ENCODE measurements around the gene MCUR1. TPM values are rescaled to one million over a fixed set of nuclear protein-coding genes. Genes with fewer than 3 reads are reported as not detected.

Gene MCUR1
- total and polyA plus RNA-seq, 9 of the 15 experiments (the other 6 are each of a cell fraction or from before 2014, with no cell fraction given) = 5.1 to 60.2 (median 41.4) TPM

- TF ChIP-seq SNRNP70 (optimal IDR thresholded peaks at IDR 0.05; ENCODE audit: low read depth, low read length) = no peak
- no peak for TF ChIP-seq ZNF444 (CRISPR knock-in tag; IDR thresholded peaks at IDR 0.05)
- peak; percentile 98 for TF ChIP-seq SMARCA5 (IDR thresholded peaks at IDR 0.05)
- no peak for TF ChIP-seq HNRNPK (IDR thresholded peaks at IDR 0.05; ENCODE audit: low read depth, low read length, poor library complexity, severe bottlenecking)
- TF ChIP-seq ETV5 (CRISPR knock-in tag; IDR thresholded peaks at IDR 0.05; ENCODE audit: low read depth) = no peak
- peak; percentile 36; the same call in 1 of the 2 replicates for TF ChIP-seq EP400 (IDR thresholded peaks at IDR 0.05)
These were observed 19.2 kb downstream of the MCUR1 start (continued) for GRCh38 chr6:13795041-13795750.

- FAIRE-seq (no peak), ATAC-seq (no peak), DNase-seq (ENCODE audit: extremely low read depth in 1 of 4, low spot score in 3 of 4) (peak in 2 of 4 experiments; percentile 11 to 32)
- Histone ChIP-seq H3K4me3 (no peak overlapping the region), H3K27ac (ENCODE audit: extremely low read depth, low read depth, low read length) (no peak overlapping the region), H3K9me1 (ENCODE audit: control insufficient read depth, insufficient read depth, low read length) (no peaks in the 10 kb centered on the region), H3K4me1 (replicated peaks in 1 of 2; ENCODE audit: control insufficient read depth in 2 of 2, insufficient read depth in 2 of 2, low read length in 2 of 2) (no peaks in the 10 kb centered on the region), H3K27me3 (ENCODE audit: control insufficient read depth in 2 of 2, insufficient read depth in 2 of 2, low read length in 2 of 2) (no peaks in the 10 kb centered on the region), H3K4me2 (ENCODE audit: insufficient read depth, low read length) (no peak overlapping the region), H3K36me3 (ENCODE audit: control insufficient read depth, insufficient read depth, low read length) (peaks cover 72% of the 10 kb centered on the region), H2AFZ (ENCODE audit: low read depth, low read length) (no peak overlapping the region), H3K9ac (ENCODE audit: insufficient read depth in 1 of 2, low read depth in 2 of 2, low read length in 2 of 2) (no peak overlapping the region), H4K20me1 (replicated peaks; ENCODE audit: control insufficient read depth, insufficient read depth, low read length) (no peaks in the 10 kb centered on the region), H3K9me3 (replicated peaks; ENCODE audit: control insufficient read depth, insufficient read depth, low read depth, low read length) (no peaks in the 10 kb centered on the region), H3K79me2 (ENCODE audit: control insufficient read depth, insufficient read depth, low read length) (no peaks in the 10 kb centered on the region)
- 85% methylated on average over 5 of the region's 5 CpGs for WGBS (ENCODE audit: insufficient coverage, low coverage, missing lambda C conversion rate)
- intact Hi-C loops (cut with micrococcal nuclease) = loop anchor here (2.0 kb wide), 1 partner anchor 351 kb away; no protein-coding TSS in a partner anchor
- CTCF ChIA-PET (ENCODE audit: low intra/inter-chr PET ratio) = interaction anchor here (1.0 to 3.2 kb wide), 4 partner anchors 180 to 350 kb away, joined by 3 to 27 read pairs (median 6); no protein-coding TSS in a partner anchor
- in situ Hi-C loops (cut with MboI) = no loop called here
- BruUV-seq (replicated peaks) = no TSS peak
- POLR2A ChIA-PET = no interaction called here
- TF ChIP-seq CHD7 (IDR thresholded peaks at IDR 0.05; ENCODE audit: low read depth, low read length) (no peak), PHB (CRISPR knock-in tag; IDR thresholded peaks at IDR 0.05) (no peak), ZNF316 (IDR thresholded peaks at IDR 0.05) (peak; percentile 85), C11orf30 (IDR thresholded peaks at IDR 0.05; ENCODE audit: low read depth) (peak; percentile 72), NFYB (IDR thresholded peaks at IDR 0.05; ENCODE audit: extremely low read depth, insufficient read length) (no peak)
These were observed 20.2 kb downstream of the MCUR1 start for GRCh38 chr6:13794184-13794583.

Measured in K562 (cell line).